ENCODE results near the gene PLEKHG5.
"Not testable (repeated sequence)": the region's sequence is repeated elsewhere in the genome, so short reads cannot be mapped to it uniquely, and the experiment has no call there.

PLEKHG5 gene

GRCh38 chr1:6496890-6497214 lies 5.4 kb upstream of the PLEKHG5 start:
- DNase-seq (ENCODE audit: low read depth, low spot score): no peak

GRCh38 chr1:6496365-6496721 lies 4.9 kb upstream of the PLEKHG5 start:
- DNase-seq (ENCODE audit: low read depth, low spot score): no peak

- DNase-seq (ENCODE audit: low read depth, low spot score): no peak
Measured at GRCh38 chr1:6495540-6496364, 4.3 kb upstream of the PLEKHG5 start.

- DNase-seq (ENCODE audit: low read depth, low spot score): no peak
Measured at GRCh38 chr1:6495041-6495441, 3.6 kb upstream of the PLEKHG5 start.

- DNase-seq (ENCODE audit: low read depth, low spot score): no peak
Measured at GRCh38 chr1:6494627-6495026, 3.2 kb upstream of the PLEKHG5 start.

- not testable (repeated sequence) for DNase-seq (ENCODE audit: low read depth, low spot score)
Measured at GRCh38 chr1:6493834-6494223, 2.4 kb upstream of the PLEKHG5 start.

- DNase-seq (ENCODE audit: low read depth, low spot score): no peak
Measured at GRCh38 chr1:6491966-6492365, 499 bp upstream of the PLEKHG5 start.

GRCh38 chr1:6491081-6491449 lies 402 bp downstream of the PLEKHG5 start:
- DNase-seq (ENCODE audit: low read depth, low spot score): no peak

GRCh38 chr1:6490181-6491080 lies 1.0 kb downstream of the PLEKHG5 start:
- peak; percentile 31 for DNase-seq (ENCODE audit: low read depth, low spot score)

- no peak for DNase-seq (ENCODE audit: low read depth, low spot score)
Measured at GRCh38 chr1:6489799-6490180, 1.7 kb downstream of the PLEKHG5 start.

GRCh38 chr1:6489383-6489765 lies 2.1 kb downstream of the PLEKHG5 start:
- no peak for DNase-seq (ENCODE audit: low read depth, low spot score)

GRCh38 chr1:6488602-6489382 lies 2.7 kb downstream of the PLEKHG5 start:
- DNase-seq (ENCODE audit: low read depth, low spot score): no peak

GRCh38 chr1:6487804-6488484 lies 3.5 kb downstream of the PLEKHG5 start:
- no peak for DNase-seq (ENCODE audit: low read depth, low spot score)

- peak; percentile 57 for DNase-seq (ENCODE audit: low read depth, low spot score)
Measured at GRCh38 chr1:6486433-6487011, 4.9 kb downstream of the PLEKHG5 start.

GRCh38 chr1:6485168-6486101 lies 6.0 kb downstream of the PLEKHG5 start:
- no peak for DNase-seq (ENCODE audit: low read depth, low spot score)

GRCh38 chr1:6484826-6485167 lies 6.7 kb downstream of the PLEKHG5 start:
- no peak for DNase-seq (ENCODE audit: low read depth, low spot score)

GRCh38 chr1:6483761-6484117 lies 7.7 kb downstream of the PLEKHG5 start:
- no peak for DNase-seq (ENCODE audit: low read depth, low spot score)

- no peak for DNase-seq (ENCODE audit: low read depth, low spot score)
Measured at GRCh38 chr1:6483017-6483760, 8.3 kb downstream of the PLEKHG5 start.

GRCh38 chr1:6481820-6482219 lies 9.6 kb downstream of the PLEKHG5 start:
- DNase-seq (ENCODE audit: low read depth, low spot score): no peak

Data from smooth muscle cell of the brain vasculature (primary cell).